Transverse colon (tissue), 3 donors: ENCODE measurements around the gene CMTM6.

Experiments
- CTCF ChIP-seq, 5 experiments: fragments of 200-600 bp in 3 of 5; fragments of 450-650 bp in 2 of 5; sonication (generic) in 3 of 5; IDR thresholded peaks; 1 replicate in 2 of 5; 2 replicates in 3 of 5; pipeline ENCODE4 v1.5.1; 2016 to 2017; ENCODE audit warnings: antibody characterized with exemption in 5 of 5, inconsistent platforms in 3 of 5, mild to moderate bottlenecking in 2 of 5, moderate library complexity in 1 of 5
- EP300 ChIP-seq: sonication (generic); formaldehyde crosslinking; IDR thresholded peaks from one replicate; pipeline ENCODE4 v1.6.1; 2017; ENCODE audit warnings: antibody characterized with exemption, low read depth

- TF ChIP-seq CTCF (IDR thresholded peaks at IDR 0.05) = no peak
- TF ChIP-seq EP300 = no peak
Observed at GRCh38 chr3:32483772-32484171, 18.9 kb downstream of the CMTM6 start.
